ENCODE results near the gene AMMECR1. TPM values are rescaled to one million over a fixed set of nuclear protein-coding genes. Genes with fewer than 3 reads are reported as not detected.
"Not testable (repeated sequence)": the region's sequence is repeated elsewhere in the genome, so short reads cannot be mapped to it uniquely, and the experiment has no call there.

The AMMECR1 gene
- total RNA-seq, 1 experiment from 2014 or later = 22.9 TPM

GRCh38 chrX:110276778-110277177 lies 41.1 kb downstream of the AMMECR1 start:
- in situ Hi-C loops (cut with HindIII; ENCODE audit: low pct_unique_long_range_greater_than_20kb, low sequenced_read_pairs) = no loop called here
- peak; percentile 31 for DNase-seq (ENCODE audit: low read depth)

- in situ Hi-C loops (cut with HindIII; ENCODE audit: low pct_unique_long_range_greater_than_20kb, low sequenced_read_pairs) = no loop called here
- DNase-seq (ENCODE audit: low read depth) = no peak
Observed at GRCh38 chrX:110268886-110269285, 49.0 kb downstream of the AMMECR1 start.

GRCh38 chrX:110268395-110268794 lies 49.5 kb downstream of the AMMECR1 start:
- in situ Hi-C loops (cut with HindIII; ENCODE audit: low pct_unique_long_range_greater_than_20kb, low sequenced_read_pairs) = no loop called here
- no peak for DNase-seq (ENCODE audit: low read depth)

GRCh38 chrX:110267874-110268273 lies 50.0 kb downstream of the AMMECR1 start:
- no peak for DNase-seq (ENCODE audit: low read depth)
- in situ Hi-C loops (cut with HindIII; ENCODE audit: low pct_unique_long_range_greater_than_20kb, low sequenced_read_pairs) = no loop called here

- DNase-seq (ENCODE audit: low read depth) = no peak
- in situ Hi-C loops (cut with HindIII; ENCODE audit: low pct_unique_long_range_greater_than_20kb, low sequenced_read_pairs) = no loop called here
Observed at GRCh38 chrX:110265661-110266060, 52.2 kb downstream of the AMMECR1 start.

- no peak for DNase-seq (ENCODE audit: low read depth)
- in situ Hi-C loops (cut with HindIII; ENCODE audit: low pct_unique_long_range_greater_than_20kb, low sequenced_read_pairs) = no loop called here
Observed at GRCh38 chrX:110259117-110259516, 58.8 kb downstream of the AMMECR1 start.

GRCh38 chrX:110258552-110258951 lies 59.3 kb downstream of the AMMECR1 start:
- in situ Hi-C loops (cut with HindIII; ENCODE audit: low pct_unique_long_range_greater_than_20kb, low sequenced_read_pairs) = no loop called here
- no peak for DNase-seq (ENCODE audit: low read depth)

GRCh38 chrX:110257889-110258288 lies 60.0 kb downstream of the AMMECR1 start:
- DNase-seq (ENCODE audit: low read depth) = no peak

GRCh38 chrX:110252711-110253110 lies 65.2 kb downstream of the AMMECR1 start:
- in situ Hi-C loops (cut with HindIII; ENCODE audit: low pct_unique_long_range_greater_than_20kb, low sequenced_read_pairs) = no loop called here
- no peak for DNase-seq (ENCODE audit: low read depth)

More at GRCh38 chrX:110257889-110258288, 60.0 kb downstream of the AMMECR1 start:
- in situ Hi-C loops (cut with HindIII; ENCODE audit: low pct_unique_long_range_greater_than_20kb, low sequenced_read_pairs) = no loop called here

GRCh38 chrX:110251961-110252360 lies 65.9 kb downstream of the AMMECR1 start:
- no peak for DNase-seq (ENCODE audit: low read depth)
- in situ Hi-C loops (cut with HindIII; ENCODE audit: low pct_unique_long_range_greater_than_20kb, low sequenced_read_pairs) = no loop called here

GRCh38 chrX:110251526-110251925 lies 66.4 kb downstream of the AMMECR1 start:
- in situ Hi-C loops (cut with HindIII; ENCODE audit: low pct_unique_long_range_greater_than_20kb, low sequenced_read_pairs) = no loop called here
- no peak for DNase-seq (ENCODE audit: low read depth)

GRCh38 chrX:110250847-110251246 lies 67.0 kb downstream of the AMMECR1 start:
- no peak for DNase-seq (ENCODE audit: low read depth)
- in situ Hi-C loops (cut with HindIII; ENCODE audit: low pct_unique_long_range_greater_than_20kb, low sequenced_read_pairs) = no loop called here

- no peak for DNase-seq (ENCODE audit: low read depth)
- in situ Hi-C loops (cut with HindIII; ENCODE audit: low pct_unique_long_range_greater_than_20kb, low sequenced_read_pairs) = no loop called here
Observed at GRCh38 chrX:110248578-110248977, 69.3 kb downstream of the AMMECR1 start.

GRCh38 chrX:110245011-110245410 lies 72.9 kb downstream of the AMMECR1 start:
- in situ Hi-C loops (cut with HindIII; ENCODE audit: low pct_unique_long_range_greater_than_20kb, low sequenced_read_pairs) = no loop called here
- DNase-seq (ENCODE audit: low read depth) = no peak

GRCh38 chrX:110242371-110242770 lies 75.5 kb downstream of the AMMECR1 start:
- in situ Hi-C loops (cut with HindIII; ENCODE audit: low pct_unique_long_range_greater_than_20kb, low sequenced_read_pairs) = no loop called here
- DNase-seq (ENCODE audit: low read depth) = no peak

GRCh38 chrX:110241816-110242215 lies 76.1 kb downstream of the AMMECR1 start:
- in situ Hi-C loops (cut with HindIII; ENCODE audit: low pct_unique_long_range_greater_than_20kb, low sequenced_read_pairs) = no loop called here
- DNase-seq (ENCODE audit: low read depth) = no peak

GRCh38 chrX:110238259-110238658 lies 79.6 kb downstream of the AMMECR1 start:
- in situ Hi-C loops (cut with HindIII; ENCODE audit: low pct_unique_long_range_greater_than_20kb, low sequenced_read_pairs); DNase-seq (ENCODE audit: low read depth): not testable (repeated sequence)

- in situ Hi-C loops (cut with HindIII; ENCODE audit: low pct_unique_long_range_greater_than_20kb, low sequenced_read_pairs) = not testable (repeated sequence)
Observed at GRCh38 chrX:110231485-110231884, 86.4 kb downstream of the AMMECR1 start.

GRCh38 chrX:110229497-110230111 lies 88.3 kb downstream of the AMMECR1 start:
- in situ Hi-C loops (cut with HindIII; ENCODE audit: low pct_unique_long_range_greater_than_20kb, low sequenced_read_pairs) = not testable (repeated sequence)
- DNase-seq (ENCODE audit: low read depth) = peak; percentile 81

More at GRCh38 chrX:110231485-110231884, 86.4 kb downstream of the AMMECR1 start:
- DNase-seq (ENCODE audit: low read depth) = not testable (repeated sequence)

- in situ Hi-C loops (cut with HindIII; ENCODE audit: low pct_unique_long_range_greater_than_20kb, low sequenced_read_pairs) = no loop called here
Observed at GRCh38 chrX:110228453-110228852, 89.4 kb downstream of the AMMECR1 start.

More at GRCh38 chrX:110228453-110228852, 89.4 kb downstream of the AMMECR1 start:
- DNase-seq (ENCODE audit: low read depth) = no peak

All from Caki2 (cell line).